CD4-positive, alpha-beta T cell treated with Interleukin-12 subunit alpha and Interleukin-12 subunit beta, for 1 hour (primary cell): ENCODE results near the gene AP4S1.
"Not testable (repeated sequence)": the region's sequence is repeated elsewhere in the genome, so short reads cannot be mapped to it uniquely, and the experiment has no call there.

ENCODE experiments used
- DNase-seq: peaks from one replicate; pipeline ENCODE4 v3.0.0-alpha.2; 2020

AP4S1 gene

GRCh38 chr14:31090883-31091764, 65.7 kb downstream of the AP4S1 start:
- no peak for DNase-seq

GRCh38 chr14:31092160-31092708, 66.8 kb downstream of the AP4S1 start:
- no peak for DNase-seq

GRCh38 chr14:31093884-31094839, 68.7 kb downstream of the AP4S1 start:
- DNase-seq: not testable (repeated sequence)

GRCh38 chr14:31095817-31096216, 70.4 kb downstream of the AP4S1 start:
- not testable (repeated sequence) for DNase-seq

- DNase-seq: no peak
Observed at GRCh38 chr14:31096255-31096654, 70.8 kb downstream of the AP4S1 start.

- DNase-seq: no peak
Observed at GRCh38 chr14:31097081-31097480, 71.6 kb downstream of the AP4S1 start.

- DNase-seq: no peak
Observed at GRCh38 chr14:31106768-31107167, 81.3 kb downstream of the AP4S1 start.

GRCh38 chr14:31109257-31109656, 83.8 kb downstream of the AP4S1 start:
- DNase-seq: no peak

- DNase-seq: no peak
Observed at GRCh38 chr14:31110872-31111271, 85.4 kb downstream of the AP4S1 start.

GRCh38 chr14:31113794-31114193, 88.3 kb downstream of the AP4S1 start:
- no peak for DNase-seq

- no peak for DNase-seq
Observed at GRCh38 chr14:31118892-31119291, 93.4 kb downstream of the AP4S1 start.

- DNase-seq: no peak
Observed at GRCh38 chr14:31122098-31122611, 96.7 kb downstream of the AP4S1 start.

GRCh38 chr14:31122921-31123320, 97.5 kb downstream of the AP4S1 start:
- no peak for DNase-seq

GRCh38 chr14:31124197-31124596, 98.7 kb downstream of the AP4S1 start:
- DNase-seq: peak; percentile 63

GRCh38 chr14:31125231-31125630, 99.8 kb downstream of the AP4S1 start:
- DNase-seq: no peak

- no peak for DNase-seq
Observed at GRCh38 chr14:31126680-31127079, 101.2 kb downstream of the AP4S1 start.

- DNase-seq: peak; percentile 83
Observed at GRCh38 chr14:31127690-31128089, 102.2 kb downstream of the AP4S1 start.

GRCh38 chr14:31128601-31129526, 103.4 kb downstream of the AP4S1 start:
- DNase-seq: no peak

GRCh38 chr14:31133133-31133532, 107.7 kb downstream of the AP4S1 start:
- DNase-seq: no peak

GRCh38 chr14:31137214-31137889, 111.9 kb downstream of the AP4S1 start:
- DNase-seq: no peak

- DNase-seq: no peak
Observed at GRCh38 chr14:31138301-31138700, 112.9 kb downstream of the AP4S1 start.
